Endodermal cell (in vitro differentiated cells): ENCODE data around the gene ORC5. TPM values are rescaled to one million over a fixed set of nuclear protein-coding genes. Genes with fewer than 3 reads are reported as not detected.
"Not testable (repeated sequence)": the region's sequence is repeated elsewhere in the genome, so short reads cannot be mapped to it uniquely, and the experiment has no call there.

Source experiments
- DNase-seq: peaks from one replicate; pipeline ENCODE4 v3.0.0-alpha.2; 2017
- H3K27ac ChIP-seq: 2 replicates; pipeline ENCODE4 v1.5.1; 2013; ENCODE audit warnings: mild to moderate bottlenecking, low read depth, low read length, moderate library complexity
- H3K27me3 ChIP-seq: 2 replicates; pipeline ENCODE4 v1.6.1; 2013; ENCODE audit warnings: mild to moderate bottlenecking, low read length, moderate library complexity; ENCODE audit not compliant: insufficient read depth, control insufficient read depth, poor library complexity, severe bottlenecking
- H3K36me3 ChIP-seq: 2 replicates; pipeline ENCODE4 v1.7.0; 2013; ENCODE audit warnings: mild to moderate bottlenecking, low read length, moderate library complexity; ENCODE audit not compliant: control insufficient read depth, insufficient read depth
- H3K4me1 ChIP-seq: one replicate; pipeline ENCODE4 v1.7.0; 2013; ENCODE audit warnings: low read length; ENCODE audit not compliant: control insufficient read depth, insufficient read depth
- H3K4me3 ChIP-seq: 2 replicates; pipeline ENCODE4 v1.5.1; 2013; ENCODE audit warnings: mild to moderate bottlenecking, low read length, moderate library complexity
- H3K9ac ChIP-seq: 2 replicates; pipeline ENCODE4 v1.6.1; 2013; ENCODE audit warnings: mild to moderate bottlenecking, low read length, moderate library complexity; ENCODE audit not compliant: poor library complexity, severe bottlenecking; ENCODE audit errors: extremely low read depth
- H3K9me3 ChIP-seq: 2 replicates; pipeline ENCODE4 v1.6.1; 2013; ENCODE audit warnings: mild to moderate bottlenecking, low read length, moderate library complexity; ENCODE audit not compliant: control insufficient read depth
- H3K27ac Mint-ChIP-seq: 2 replicates; pipeline ENCODE4 v1.8.0; 2020; ENCODE audit warnings: mixed read lengths
- H3K27me3 Mint-ChIP-seq: 2 replicates; pipeline ENCODE4 v1.8.0; 2021; ENCODE audit warnings: mild to moderate bottlenecking, mixed read lengths; ENCODE audit not compliant: insufficient read depth
- H3K36me3 Mint-ChIP-seq: 2 replicates; pipeline ENCODE4 v1.8.0; 2020; ENCODE audit warnings: low read depth, mixed read lengths
- H3K4me1 Mint-ChIP-seq: 2 replicates; pipeline ENCODE4 v1.8.0; 2020; ENCODE audit warnings: mixed read lengths
- H3K4me3 Mint-ChIP-seq: 2 replicates; pipeline ENCODE4 v1.8.0; 2020; ENCODE audit warnings: mild to moderate bottlenecking, moderate library complexity, mixed read lengths
- H3K9me3 Mint-ChIP-seq: 2 replicates; pipeline ENCODE4 v1.8.0; 2020; ENCODE audit warnings: mild to moderate bottlenecking, mixed read lengths
- WGBS, 2 experiments: methylation state at CpG; one replicate each; pipeline versions ENCODE4 v1.1.5 to v1.1.7; 2013; ENCODE audit warnings: missing lambda C conversion rate in 2 of 2, mixed read lengths in 1 of 2; ENCODE audit not compliant: insufficient coverage in 1 of 2, insufficient read length in 1 of 2; 5-methylcytosine and 5-hydroxymethylcytosine counted together
- total RNA-seq, 2 donors: library from RNA; stranded (reverse); fragmentation: NEBNext Ultra II Directional in 1 of 2; extraction: Animal tissue kit (Norgen Biotek cat#: 25700) in 1 of 2; gene quantifications; 2 replicates in 1 of 2; 3 replicates in 1 of 2; pipeline ENCODE4 v1.2.1, GENCODE V29; 2021
- TF ChIP-seq, protein P1 (sequence below): fragments of 200-600 bp; sonication (generic); conservative IDR thresholded peaks from 2 replicates; pipeline ENCODE4 v1.5.0; 2021; ENCODE audit warnings: antibody characterized with exemption, mild to moderate bottlenecking

Gene ORC5
- total RNA-seq, 2 donors from 2014 or later: 22.5 to 22.7 TPM

GRCh38 chr7:104241538-104242209 lies 33.9 kb upstream of the ORC5 start:
- H3K9ac ChIP-seq: no peak overlapping the region
- Mint-ChIP-seq H3K4me1 (no peaks in the 10 kb centered on the region), H3K9me3 (no peaks in the 10 kb centered on the region), H3K27me3 (peaks cover 19% of the 10 kb centered on the region), H3K4me3 (no peak overlapping the region), H3K36me3 (no peaks in the 10 kb centered on the region), H3K27ac (no peak overlapping the region)
- no peak overlapping the region for H3K4me3 ChIP-seq
- H3K36me3 ChIP-seq: no peaks in the 10 kb centered on the region
- H3K27me3 ChIP-seq: peaks cover 18% of the 10 kb centered on the region
- WGBS, 2 experiments: 82 to 88% methylated on average over 3 to 4 of the region's 4 CpGs
- H3K4me1 ChIP-seq: no peaks in the 10 kb centered on the region
- no peaks in the 10 kb centered on the region for H3K9me3 ChIP-seq
- TF ChIP-seq, protein P1, sequence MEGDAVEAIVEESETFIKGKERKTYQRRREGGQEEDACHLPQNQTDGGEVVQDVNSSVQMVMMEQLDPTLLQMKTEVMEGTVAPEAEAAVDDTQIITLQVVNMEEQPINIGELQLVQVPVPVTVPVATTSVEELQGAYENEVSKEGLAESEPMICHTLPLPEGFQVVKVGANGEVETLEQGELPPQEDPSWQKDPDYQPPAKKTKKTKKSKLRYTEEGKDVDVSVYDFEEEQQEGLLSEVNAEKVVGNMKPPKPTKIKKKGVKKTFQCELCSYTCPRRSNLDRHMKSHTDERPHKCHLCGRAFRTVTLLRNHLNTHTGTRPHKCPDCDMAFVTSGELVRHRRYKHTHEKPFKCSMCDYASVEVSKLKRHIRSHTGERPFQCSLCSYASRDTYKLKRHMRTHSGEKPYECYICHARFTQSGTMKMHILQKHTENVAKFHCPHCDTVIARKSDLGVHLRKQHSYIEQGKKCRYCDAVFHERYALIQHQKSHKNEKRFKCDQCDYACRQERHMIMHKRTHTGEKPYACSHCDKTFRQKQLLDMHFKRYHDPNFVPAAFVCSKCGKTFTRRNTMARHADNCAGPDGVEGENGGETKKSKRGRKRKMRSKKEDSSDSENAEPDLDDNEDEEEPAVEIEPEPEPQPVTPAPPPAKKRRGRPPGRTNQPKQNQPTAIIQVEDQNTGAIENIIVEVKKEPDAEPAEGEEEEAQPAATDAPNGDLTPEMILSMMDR: no peak
- H3K27ac ChIP-seq: no peak overlapping the region
- DNase-seq: no peak

DNA sequence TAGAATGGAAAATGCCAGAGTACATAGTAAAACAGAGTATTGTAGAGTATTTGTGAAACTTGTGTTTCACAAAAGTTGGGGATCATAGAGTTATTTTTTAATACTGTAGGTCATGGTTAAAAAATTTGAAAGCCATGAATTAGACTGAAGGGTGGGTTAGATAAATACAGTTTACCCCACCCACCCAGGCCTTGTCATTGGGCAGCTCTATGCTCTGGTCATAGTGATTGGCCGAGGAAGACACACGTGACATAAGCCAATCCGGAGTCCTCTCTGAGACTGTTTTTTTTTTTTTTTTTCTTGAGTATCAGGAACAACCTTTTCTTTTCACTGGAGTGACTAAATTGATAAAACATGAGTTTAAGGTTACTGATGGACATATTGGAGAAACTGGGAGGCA lies 33.3 kb upstream of the ORC5 start:
- H3K27me3 ChIP-seq: peaks cover 18% of the 10 kb centered on the region
- 94% methylated on average over 3 of the region's 3 CpGs; no CpG with 5 or more reads in 1 of the 2 experiments for WGBS, 2 experiments
- H3K9ac ChIP-seq: no peak overlapping the region
- H3K9me3 Mint-ChIP-seq: no peaks in the 10 kb centered on the region
- no peaks in the 10 kb centered on the region for H3K9me3 ChIP-seq
- no peak overlapping the region for H3K4me3 ChIP-seq
- no peaks in the 10 kb centered on the region for H3K36me3 Mint-ChIP-seq
- DNase-seq: no peak
- H3K27ac ChIP-seq: no peak overlapping the region
- no peaks in the 10 kb centered on the region for H3K36me3 ChIP-seq
- no peak overlapping the region for H3K4me3 Mint-ChIP-seq
- H3K27ac Mint-ChIP-seq: no peak overlapping the region
- H3K4me1 Mint-ChIP-seq: no peaks in the 10 kb centered on the region
- H3K27me3 Mint-ChIP-seq: peaks cover 15% of the 10 kb centered on the region
- TF ChIP-seq, protein P1: no peak
- no peaks in the 10 kb centered on the region for H3K4me1 ChIP-seq

DNA sequence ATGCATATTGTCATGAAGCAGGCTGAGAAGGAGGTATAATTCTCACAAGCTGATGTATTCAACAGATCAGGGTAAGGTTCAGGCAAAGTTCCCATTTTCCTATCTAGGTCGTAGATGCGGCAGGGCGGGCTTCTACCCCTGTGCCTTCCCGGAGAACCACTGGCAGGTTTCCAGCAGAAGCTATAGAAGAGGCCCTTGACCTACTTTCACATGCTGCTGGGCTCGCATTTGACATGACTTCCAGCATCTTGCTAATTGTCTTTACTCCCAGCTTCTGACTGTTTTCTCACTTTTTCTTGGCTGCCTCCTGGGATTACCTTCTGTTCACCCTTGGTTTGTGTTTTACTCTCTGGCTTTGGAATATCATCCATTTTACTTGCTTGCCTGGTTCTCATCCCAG lies 32.6 kb upstream of the ORC5 start:
- H3K36me3 ChIP-seq: no peaks in the 10 kb centered on the region
- no peaks in the 10 kb centered on the region for H3K9me3 ChIP-seq
- TF ChIP-seq, protein P1: no peak
- H3K4me3 ChIP-seq: no peak overlapping the region
- no peak overlapping the region for H3K27ac ChIP-seq
- Mint-ChIP-seq H3K4me3 (no peak overlapping the region), H3K9me3 (no peaks in the 10 kb centered on the region), H3K36me3 (no peaks in the 10 kb centered on the region), H3K27me3 (peaks cover 14% of the 10 kb centered on the region), H3K27ac (no peak overlapping the region), H3K4me1 (no peaks in the 10 kb centered on the region)
- peaks cover 18% of the 10 kb centered on the region for H3K27me3 ChIP-seq
- no peaks in the 10 kb centered on the region for H3K4me1 ChIP-seq
- WGBS, 2 experiments: 80 to 91% methylated on average over 5 of the region's 5 CpGs
- no peak for DNase-seq
- no peak overlapping the region for H3K9ac ChIP-seq

- H3K4me1 Mint-ChIP-seq, H3K36me3 ChIP-seq, H3K4me3 Mint-ChIP-seq, H3K9me3 Mint-ChIP-seq, H3K9me3 ChIP-seq, H3K27me3 ChIP-seq, H3K4me1 ChIP-seq, H3K36me3 Mint-ChIP-seq, H3K27ac Mint-ChIP-seq, H3K9ac ChIP-seq, H3K27ac ChIP-seq, H3K4me3 ChIP-seq, DNase-seq: not testable (repeated sequence)
- no CpG with 5 or more reads among the region's 2 CpGs for WGBS, 2 experiments
- H3K27me3 Mint-ChIP-seq: peaks cover 14% of the 10 kb centered on the region
Observed at GRCh38 chr7:104234990-104235389, 27.2 kb upstream of the ORC5 start.
